GDM1 (cell line): ENCODE data around the gene C1orf87.

ENCODE experiments used
- DNase-seq: peaks from one replicate; lab custom pipeline; 2025; lab: John Stamatoyannopoulos, UW

Gene C1orf87

DNA sequence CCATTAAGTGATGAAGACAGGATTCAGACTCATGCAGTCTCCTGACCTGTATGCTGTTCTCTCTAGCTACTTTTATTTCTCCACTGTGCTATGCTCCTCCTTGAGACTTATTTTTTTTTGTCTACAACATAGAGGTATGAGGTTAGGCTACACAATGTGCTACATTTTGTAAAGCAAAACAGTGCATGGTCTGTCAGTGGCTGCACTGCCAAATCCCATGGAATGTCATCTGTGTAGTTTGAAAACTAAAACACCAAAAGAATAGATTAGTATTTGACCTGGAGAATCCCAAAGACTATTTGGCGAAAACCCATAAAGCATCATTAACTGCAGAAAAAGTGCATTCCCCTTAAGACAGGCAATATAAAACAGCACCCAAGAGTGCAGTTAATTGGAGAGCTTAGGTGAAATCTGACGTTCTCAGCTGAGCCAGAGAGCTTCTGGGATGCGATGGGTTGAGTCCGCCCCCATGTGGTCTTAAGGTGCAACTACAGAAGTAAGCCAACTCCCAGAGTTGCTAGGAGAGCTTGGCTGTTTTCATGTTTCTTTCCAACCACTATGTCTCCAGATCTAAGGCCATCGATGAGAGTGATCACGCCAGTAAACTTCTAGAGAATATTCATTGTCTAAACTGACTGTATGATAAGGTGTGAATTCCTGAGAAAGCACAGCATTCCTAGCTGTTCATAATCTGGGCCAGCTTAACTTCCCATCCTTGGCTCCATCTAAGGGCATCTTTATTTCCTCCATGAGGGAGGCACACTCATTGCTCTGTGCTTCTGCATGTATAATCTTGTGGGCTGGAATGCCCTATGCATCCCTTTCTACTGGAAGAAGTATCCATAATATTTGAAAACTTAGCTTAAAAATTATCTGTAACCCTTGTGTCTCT is 126.3 kb downstream of the C1orf87 start:
- DNase-seq = peak; percentile 24

DNA sequence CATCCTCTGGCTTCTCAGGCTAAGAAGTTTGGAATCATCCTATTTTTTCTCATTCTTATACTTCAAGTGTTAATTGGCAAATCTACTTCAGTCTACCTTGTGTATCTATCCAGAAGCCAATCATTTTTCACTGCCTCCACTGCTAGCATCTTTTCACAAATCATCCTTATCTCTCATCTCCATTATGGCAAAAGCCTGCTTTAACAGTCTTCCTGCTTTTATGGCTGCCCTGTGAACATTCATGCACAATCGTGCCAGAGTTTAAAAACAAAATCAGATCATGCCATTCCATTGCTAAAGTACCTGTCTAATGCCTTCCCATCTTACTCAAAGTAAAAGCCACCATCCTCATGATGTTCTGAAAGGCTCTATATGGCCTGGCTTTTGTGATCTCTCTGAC is 127.8 kb downstream of the C1orf87 start:
- no peak for DNase-seq
